Mesenchymal stem cell (in vitro differentiated cells and primary cell): ENCODE measurements around the gene TTLL9.

Source experiments
- DNase-seq: peaks from one replicate; pipeline ENCODE4 v3.0.0-alpha.2; 2013
- H2AFZ ChIP-seq: one replicate; pipeline ENCODE4 v1.6.1; 2013; ENCODE audit warnings: low read depth, mild to moderate bottlenecking, control low read depth, inconsistent platforms, low read length, moderate library complexity
- H2AK5ac ChIP-seq: 2 replicates; pipeline ENCODE4 v1.6.1; 2013; ENCODE audit warnings: low read length, moderate library complexity, mild to moderate bottlenecking, inconsistent platforms; ENCODE audit not compliant: severe bottlenecking
- H2BK120ac ChIP-seq: one replicate; pipeline ENCODE4 v1.6.1; 2013; ENCODE audit warnings: low read depth, mild to moderate bottlenecking, inconsistent platforms, low read length, moderate library complexity
- H2BK12ac ChIP-seq, 2 experiments: one replicate each; pipeline ENCODE4 v1.6.1; 2013; ENCODE audit warnings: inconsistent platforms in 2 of 2, low read length in 2 of 2, mild to moderate bottlenecking in 2 of 2, moderate library complexity in 2 of 2, control low read depth in 1 of 2
- H2BK15ac ChIP-seq: one replicate; pipeline ENCODE4 v1.6.1; 2013; ENCODE audit warnings: mild to moderate bottlenecking, low read depth, inconsistent platforms; ENCODE audit not compliant: poor library complexity, severe bottlenecking
- H2BK5ac ChIP-seq: 2 replicates; pipeline ENCODE4 v1.6.1; 2013; ENCODE audit warnings: low read depth, mild to moderate bottlenecking, low read length, control low read depth, inconsistent platforms; ENCODE audit not compliant: poor library complexity, severe bottlenecking
- H3K14ac ChIP-seq, 2 experiments: one replicate each; pipeline ENCODE4 v1.6.1; 2013; ENCODE audit warnings: inconsistent platforms in 2 of 2, low read length in 2 of 2, control low read depth in 1 of 2, mild to moderate bottlenecking in 1 of 2, moderate library complexity in 1 of 2
- H3K18ac ChIP-seq, 2 experiments: one replicate each; pipeline ENCODE4 v1.6.1; 2013; ENCODE audit warnings: inconsistent platforms in 2 of 2, low read length in 2 of 2, control low read depth in 1 of 2, low read depth in 1 of 2, mild to moderate bottlenecking in 1 of 2
- H3K23ac ChIP-seq, 2 experiments: one replicate each; pipeline ENCODE4 v1.6.1; 2013; ENCODE audit warnings: inconsistent platforms in 2 of 2, low read length in 2 of 2, mild to moderate bottlenecking in 2 of 2, moderate library complexity in 2 of 2, control low read depth in 1 of 2
- H3K27ac ChIP-seq: 2 replicates; pipeline ENCODE4 v1.5.1; 2013; ENCODE audit warnings: mild to moderate bottlenecking, moderate library complexity, low read length, control low read depth, inconsistent platforms; ENCODE audit not compliant: poor library complexity, severe bottlenecking
- H3K27me3 ChIP-seq, 2 experiments: 2 replicates each; pipeline versions ENCODE4 v1.6.1 to v1.7.0; 2013; ENCODE audit warnings: low read length in 2 of 2, mild to moderate bottlenecking in 2 of 2, moderate library complexity in 2 of 2, control low read depth in 1 of 2, inconsistent platforms in 1 of 2; ENCODE audit not compliant: control insufficient read depth in 1 of 2, insufficient read depth in 1 of 2
- H3K36me3 ChIP-seq, 2 experiments: 2 replicates each; pipeline versions ENCODE4 v1.6.1 to v1.7.0; 2013; ENCODE audit warnings: low read length in 2 of 2, control low read depth in 1 of 2, inconsistent platforms in 1 of 2, low read depth in 1 of 2, mild to moderate bottlenecking in 1 of 2; ENCODE audit not compliant: insufficient read depth in 2 of 2, control insufficient read depth in 1 of 2
- H3K4ac ChIP-seq, 2 experiments: one replicate each; pipeline ENCODE4 v1.6.1; 2013; ENCODE audit warnings: inconsistent platforms in 2 of 2, low read length in 2 of 2, mild to moderate bottlenecking in 2 of 2, moderate library complexity in 2 of 2, control low read depth in 1 of 2, low read depth in 1 of 2
- H3K4me1 ChIP-seq: 2 replicates; pipeline ENCODE4 v1.6.1; 2013; ENCODE audit warnings: low read depth, low read length, control low read depth; ENCODE audit not compliant: control insufficient read depth, insufficient read depth
- H3K4me2 ChIP-seq: 2 replicates; pipeline ENCODE4 v1.6.1; 2013; ENCODE audit warnings: low read length, mild to moderate bottlenecking, inconsistent platforms; ENCODE audit not compliant: poor library complexity, severe bottlenecking
- H3K4me3 ChIP-seq, 2 experiments: 2 replicates each; pipeline versions ENCODE4 v1.5.1 to v1.7.0; 2013; ENCODE audit warnings: low read length in 2 of 2, mild to moderate bottlenecking in 2 of 2, control low read depth in 1 of 2, low read depth in 1 of 2; ENCODE audit not compliant: insufficient read depth in 1 of 2
- H3K79me1 ChIP-seq: replicated peaks from 2 replicates; pipeline ENCODE4 v1.6.1; 2013; ENCODE audit warnings: mild to moderate bottlenecking, control low read depth, low read length, inconsistent platforms; ENCODE audit not compliant: poor library complexity, severe bottlenecking
- H3K9ac ChIP-seq: 2 replicates; pipeline ENCODE4 v1.7.0; 2013; ENCODE audit warnings: mild to moderate bottlenecking, low read length, moderate library complexity
- H3K9me3 ChIP-seq: 2 replicates; pipeline ENCODE4 v1.7.0; 2013; ENCODE audit warnings: mild to moderate bottlenecking, low read length; ENCODE audit not compliant: control insufficient read depth
- H4K8ac ChIP-seq: one replicate; pipeline ENCODE4 v1.6.1; 2013; ENCODE audit warnings: inconsistent platforms, mild to moderate bottlenecking, low read length, moderate library complexity
- H4K91ac ChIP-seq: one replicate; pipeline ENCODE4 v1.6.1; 2013; ENCODE audit warnings: mild to moderate bottlenecking, low read length, inconsistent platforms
- WGBS: methylation state at CpG from one replicate; pipeline ENCODE4 v1.1.7; 2013; ENCODE audit warnings: mixed read lengths; 5-methylcytosine and 5-hydroxymethylcytosine counted together

TTLL9 gene

GRCh38 chr20:31937820-31938219 is 67.4 kb downstream of the TTLL9 start:
- Histone ChIP-seq H3K23ac (no peak overlapping the region), H3K27me3 (peaks cover 5 to 25% of the 10 kb centered on the region in 2 experiments), H2BK5ac (no peak overlapping the region), H3K36me3 (peaks cover 0 to 9% of the 10 kb centered on the region in 2 experiments), H3K9ac (no peak overlapping the region), H4K8ac (no peak overlapping the region), H3K9me3 (no peaks in the 10 kb centered on the region), H3K27ac (no peak overlapping the region), H3K4me1 (no peaks in the 10 kb centered on the region), H3K14ac (no peak overlapping the region), H2AFZ (no peak overlapping the region), H2BK15ac (no peak overlapping the region), H2BK12ac (no peak overlapping the region), H2AK5ac (no peak overlapping the region), H2BK120ac (no peak overlapping the region), H3K4me3 (no peak overlapping the region), H3K4me2 (no peak overlapping the region), H3K4ac (no peak overlapping the region), H3K79me1 (no peaks in the 10 kb centered on the region), H3K18ac (no peak overlapping the region), H4K91ac (no peak overlapping the region)
- no peak for DNase-seq
- WGBS, result 78% methylated on average over 1 of the region's 1 CpG

- H3K14ac ChIP-seq, result no peak overlapping the region
- peaks cover 9 to 23% of the 10 kb centered on the region in 2 experiments for H3K36me3 ChIP-seq
- WGBS, result 100% methylated on average over 1 of the region's 2 CpGs
- H3K79me1 ChIP-seq, result no peaks in the 10 kb centered on the region
- no peak overlapping the region for H2BK15ac ChIP-seq
- H2BK5ac ChIP-seq, result no peak overlapping the region
- H2BK120ac ChIP-seq, result no peak overlapping the region
- no peak overlapping the region for H4K8ac ChIP-seq
- no peak overlapping the region for H3K4me2 ChIP-seq
- H3K4me1 ChIP-seq, result no peaks in the 10 kb centered on the region
- H3K23ac ChIP-seq, result no peak overlapping the region
- H3K27ac ChIP-seq, result no peak overlapping the region
- no peak overlapping the region for H3K9ac ChIP-seq
- no peaks in the 10 kb centered on the region for H3K9me3 ChIP-seq
- H4K91ac ChIP-seq, result no peak overlapping the region
- H3K27me3 ChIP-seq, result peaks cover 5 to 22% of the 10 kb centered on the region in 2 experiments
- H3K4me3 ChIP-seq, result no peak overlapping the region
- no peak overlapping the region for H3K4ac ChIP-seq
- no peak overlapping the region for H3K18ac ChIP-seq
- H2AFZ ChIP-seq, result no peak overlapping the region
- no peak overlapping the region for H2AK5ac ChIP-seq
- no peak overlapping the region for H2BK12ac ChIP-seq
- DNase-seq, result no peak
Observed at GRCh38 chr20:31939661-31940060, 69.2 kb downstream of the TTLL9 start.

- Histone ChIP-seq H3K14ac (no peak overlapping the region), H3K23ac (no peak overlapping the region), H2BK5ac (no peak overlapping the region), H4K8ac (no peak overlapping the region), H2AK5ac (no peak overlapping the region), H3K18ac (no peak overlapping the region), H3K9me3 (peaks cover 3% of the 10 kb centered on the region), H2AFZ (no peak overlapping the region), H3K27ac (no peak overlapping the region), H3K4me1 (no peaks in the 10 kb centered on the region), H2BK120ac (no peak overlapping the region), H3K4me3 (no peak overlapping the region), H3K9ac (no peak overlapping the region), H3K36me3 (peaks cover 43 to 54% of the 10 kb centered on the region in 2 experiments), H4K91ac (no peak overlapping the region), H3K79me1 (peaks cover 19% of the 10 kb centered on the region), H3K4ac (no peak overlapping the region), H2BK12ac (no peak overlapping the region), H3K27me3 (peaks cover 0 to 4% of the 10 kb centered on the region in 2 experiments), H3K4me2 (no peak overlapping the region), H2BK15ac (no peak overlapping the region)
- no peak for DNase-seq
- 92% methylated on average over 2 of the region's 2 CpGs for WGBS
Observed at GRCh38 chr20:31943052-31943471, 72.6 kb downstream of the TTLL9 start.

- no peak overlapping the region for H2BK15ac ChIP-seq
Observed at GRCh38 chr20:31945319-31945718, 74.9 kb downstream of the TTLL9 start.

More at GRCh38 chr20:31945319-31945718, 74.9 kb downstream of the TTLL9 start:
- no peak overlapping the region for H3K4me2 ChIP-seq
- H3K4me3 ChIP-seq, result no peak overlapping the region
- no peak overlapping the region for H2BK12ac ChIP-seq
- H3K4ac ChIP-seq, result no peak overlapping the region
- H3K9me3 ChIP-seq, result peaks cover 6% of the 10 kb centered on the region
- no peak overlapping the region for H4K8ac ChIP-seq
- H2AFZ ChIP-seq, result no peak overlapping the region
- H4K91ac ChIP-seq, result no peak overlapping the region
- no peak overlapping the region for H3K9ac ChIP-seq
- H3K14ac ChIP-seq, result no peak overlapping the region
- H3K36me3 ChIP-seq, result peaks cover 54 to 69% of the 10 kb centered on the region in 2 experiments
- H3K79me1 ChIP-seq, result peaks cover 35% of the 10 kb centered on the region
- H3K18ac ChIP-seq, result no peak overlapping the region
- no peaks in the 10 kb centered on the region for H3K27me3 ChIP-seq
- H2BK5ac ChIP-seq, result no peak overlapping the region
- WGBS, result 95% methylated on average over 4 of the region's 4 CpGs
- no peak overlapping the region for H2BK120ac ChIP-seq
- no peak for DNase-seq
- H2AK5ac ChIP-seq, result no peak overlapping the region
- H3K23ac ChIP-seq, result no peak overlapping the region
- H3K4me1 ChIP-seq, result peaks cover 2% of the 10 kb centered on the region
- H3K27ac ChIP-seq, result no peak overlapping the region
